Mammary epithelial cell (primary cell): Measurements from ENCODE around the gene URB2.

Experiments used
- CTCF ChIP-seq, 2 donors: IDR thresholded peaks in 1 of 2; conservative IDR thresholded peaks in 1 of 2; 2 replicates each; pipeline ENCODE4 v1.5.1; 2011 to 2012; ENCODE audit warnings: inconsistent platforms in 2 of 2, low read length in 2 of 2, mild to moderate bottlenecking in 2 of 2, control low read depth in 1 of 2, low read depth in 1 of 2; ENCODE audit not compliant: insufficient read depth in 1 of 2; ENCODE audit errors: extremely low read depth in 1 of 2
- EZH2 ChIP-seq: IDR thresholded peaks from 2 replicates; pipeline ENCODE4 v1.6.1; 2012; ENCODE audit warnings: low read length, inconsistent platforms, borderline replicate concordance

GRCh38 chr1:229631966-229632365 lies 5.9 kb downstream of the URB2 start:
- no peak for TF ChIP-seq EZH2
- TF ChIP-seq CTCF (conservative IDR thresholded peaks at IDR 0.05 in 1 of 2, IDR thresholded peaks at IDR 0.05 in 1 of 2; ENCODE audit: extremely low read depth in 1 of 2, insufficient read depth in 1 of 2, low read depth in 1 of 2, low read length in 2 of 2) = no peak
